Left hindlimb (tissue), 1 donor: ENCODE measurements around the gene PDK3.

Experiments
- DNase-seq: peaks from one replicate; pipeline ENCODE4 v3.0.0-alpha.2; 2018

PDK3 gene

GRCh38 chrX:24464836-24465531 is at the start of gene PDK3:
TSS of gene PDK3 (plus strand) at chrX:24465286. CDS start at chrX:24465456, 170 bp downstream.
- peak; percentile 93 for DNase-seq

GRCh38 chrX:24415921-24416320 is 49.2 kb upstream of the PDK3 start:
- no peak for DNase-seq

GRCh38 chrX:24423960-24424359 is 41.1 kb upstream of the PDK3 start:
- no peak for DNase-seq

GRCh38 chrX:24424948-24425347 is 40.1 kb upstream of the PDK3 start:
- peak; percentile 71 for DNase-seq

GRCh38 chrX:24425806-24426205 is 39.3 kb upstream of the PDK3 start:
- no peak for DNase-seq

GRCh38 chrX:24426340-24426913 is 38.7 kb upstream of the PDK3 start:
- DNase-seq = no peak

GRCh38 chrX:24426921-24427746 is 38.0 kb upstream of the PDK3 start:
- no peak for DNase-seq

GRCh38 chrX:24427747-24428019 is 37.4 kb upstream of the PDK3 start:
- DNase-seq = no peak

- DNase-seq = no peak
Measured at GRCh38 chrX:24428516-24428915, 36.6 kb upstream of the PDK3 start.

GRCh38 chrX:24435060-24435459 is 30.0 kb upstream of the PDK3 start:
- DNase-seq = no peak

GRCh38 chrX:24443918-24444317 is 21.2 kb upstream of the PDK3 start:
- no peak for DNase-seq

- no peak for DNase-seq
Measured at GRCh38 chrX:24444645-24445044, 20.4 kb upstream of the PDK3 start.

- no peak for DNase-seq
Measured at GRCh38 chrX:24448762-24449250, 16.3 kb upstream of the PDK3 start.

- DNase-seq = no peak
Measured at GRCh38 chrX:24463077-24463476, 2.0 kb upstream of the PDK3 start.

GRCh38 chrX:24464498-24464835 is 619 bp upstream of the PDK3 start:
- DNase-seq = no peak

- DNase-seq = no peak
Measured at GRCh38 chrX:24465532-24465865, 413 bp downstream of the PDK3 start.

GRCh38 chrX:24466025-24466424 is 939 bp downstream of the PDK3 start:
- no peak for DNase-seq

GRCh38 chrX:24468245-24468644 is 3.2 kb downstream of the PDK3 start:
- DNase-seq = no peak

- DNase-seq = no peak
Measured at GRCh38 chrX:24471808-24472207, 6.7 kb downstream of the PDK3 start.

GRCh38 chrX:24475480-24475879 is 10.4 kb downstream of the PDK3 start:
- DNase-seq = no peak

- no peak for DNase-seq
Measured at GRCh38 chrX:24478509-24478908, 13.4 kb downstream of the PDK3 start.

GRCh38 chrX:24479924-24480323 is 14.8 kb downstream of the PDK3 start:
- no peak for DNase-seq

- DNase-seq = no peak
Measured at GRCh38 chrX:24480400-24480865, 15.3 kb downstream of the PDK3 start.

GRCh38 chrX:24482823-24483415 is 17.8 kb downstream of the PDK3 start:
- no peak for DNase-seq
